Keratinocyte (primary cell): ENCODE measurements around the gene LATS2. TPM values are rescaled to one million over a fixed set of nuclear protein-coding genes. Genes with fewer than 3 reads are reported as not detected.

Source experiments
- DNase-seq: peaks from one replicate; pipeline ENCODE4 v3.0.0-alpha.2; 2011; ENCODE audit warnings: low read depth, missing footprints, low spot score
- FAIRE-seq: peaks from 2 replicates; lab custom pipeline; 2011; peaks lifted over from hg19 to GRCh38; lab: Jason Lieb, UNC
- H2AFZ ChIP-seq: 2 replicates; pipeline ENCODE4 v1.6.0; 2012; ENCODE audit warnings: low read length, control low read depth, inconsistent platforms; ENCODE audit not compliant: control insufficient read depth
- H3K27ac ChIP-seq: 2 replicates; pipeline ENCODE4 v1.5.1; 2011; ENCODE audit warnings: low read length; ENCODE audit not compliant: control insufficient read depth, insufficient read depth
- H3K27me3 ChIP-seq: 3 replicates; pipeline ENCODE4 v1.6.0; 2011; ENCODE audit warnings: low read length; ENCODE audit not compliant: control insufficient read depth, insufficient read depth; ENCODE audit errors: extremely low read depth
- H3K36me3 ChIP-seq, 2 experiments: 2 replicates in 1 of 2; 3 replicates in 1 of 2; pipeline ENCODE4 v1.5.1; 2011; ENCODE audit warnings: low read length in 2 of 2, mild to moderate bottlenecking in 1 of 2; ENCODE audit not compliant: control insufficient read depth in 2 of 2, insufficient read depth in 2 of 2; ENCODE audit errors: extremely low read depth in 1 of 2
- H3K4me1 ChIP-seq: 3 replicates; pipeline ENCODE4 v1.5.1; 2011; ENCODE audit warnings: low read length; ENCODE audit not compliant: control insufficient read depth, insufficient read depth; ENCODE audit errors: extremely low read depth
- H3K4me2 ChIP-seq: 3 replicates; pipeline ENCODE4 v1.6.0; 2011; ENCODE audit warnings: low read depth, low read length; ENCODE audit not compliant: control insufficient read depth, insufficient read depth; ENCODE audit errors: extremely low read depth
- H3K4me3 ChIP-seq, 3 experiments: fragments of 200-600 bp in 1 of 3; sonication (generic) in 1 of 3; 2 replicates in 2 of 3; 3 replicates in 1 of 3; pipeline ENCODE4 v1.5.1; 2011 to 2016; ENCODE audit warnings: low read length in 3 of 3, mild to moderate bottlenecking in 3 of 3, control low read depth in 2 of 3, inconsistent platforms in 1 of 3, low read depth in 1 of 3, mixed read lengths in 1 of 3, mixed run types in 1 of 3, moderate library complexity in 1 of 3; ENCODE audit not compliant: control insufficient read depth in 2 of 3, insufficient read depth in 2 of 3; ENCODE audit errors: extremely low read depth in 1 of 3
- H3K79me2 ChIP-seq: 2 replicates; pipeline ENCODE4 v1.6.0; 2012; ENCODE audit warnings: low read length; ENCODE audit not compliant: control insufficient read depth, insufficient read depth
- H3K9ac ChIP-seq: 3 replicates; pipeline ENCODE4 v1.6.0; 2011; ENCODE audit warnings: low read length; ENCODE audit not compliant: control insufficient read depth, insufficient read depth; ENCODE audit errors: extremely low read depth
- H3K9me1 ChIP-seq: 3 replicates; pipeline ENCODE4 v1.6.0; 2011; ENCODE audit warnings: low read length; ENCODE audit not compliant: control insufficient read depth, insufficient read depth; ENCODE audit errors: extremely low read depth
- H3K9me3 ChIP-seq: 2 replicates; pipeline ENCODE4 v1.5.1; 2012; ENCODE audit warnings: low read depth, low read length; ENCODE audit not compliant: control insufficient read depth
- H4K20me1 ChIP-seq: 3 replicates; pipeline ENCODE4 v1.6.0; 2011; ENCODE audit warnings: low read length; ENCODE audit not compliant: control insufficient read depth, insufficient read depth; ENCODE audit errors: extremely low read depth
- EZH2 ChIP-seq: IDR thresholded peaks from one replicate; pipeline ENCODE4 v1.6.1; 2012; ENCODE audit warnings: inconsistent platforms, mild to moderate bottlenecking, low read length, moderate library complexity
- dilution Hi-C: fragments of 300-500 bp; cut with MboI; formaldehyde crosslinking; loops from one replicate; pipeline ENCODE4 v1.7.0; 2020; ENCODE audit warnings: low sequenced_read_pairs; ENCODE audit not compliant: extremely low pct_ligation_motif_present
- polyA plus RNA-seq, 5 experiments: library from polyadenylated mRNA; depleted of rRNA in 3 of 5; stranded (reverse) in 3 of 5; stranded (forward) in 1 of 5; unstranded in 1 of 5; fragments of >200 nt; gene quantifications; 1 replicate in 1 of 5; 2 replicates in 3 of 5; 3 replicates in 1 of 5; pipeline versions ENCODE4 v1.2.1 to v1.2.3, GENCODE V29; 2011 to 2012; ENCODE audit warnings: missing spikeins in 2 of 5, low read depth in 1 of 5, low replicate concordance in 1 of 5
- TF ChIP-seq, protein P1 (sequence below), 3 experiments: IDR thresholded peaks in 1 of 3; conservative IDR thresholded peaks in 1 of 3; optimal IDR thresholded peaks in 1 of 3; 2 replicates in 2 of 3; 3 replicates in 1 of 3; pipeline versions ENCODE3 to v1.5.1; 2011; ENCODE audit warnings: low read length in 3 of 3, mild to moderate bottlenecking in 3 of 3, moderate library complexity in 2 of 3, control low read depth in 1 of 3, inconsistent platforms in 1 of 3; ENCODE audit not compliant: insufficient read depth in 2 of 3; ENCODE audit errors: extremely low read depth in 1 of 3

Gene LATS2
- polyA plus RNA-seq, 1 donor (not counting 4 experiments of a cell fraction or from before 2014, with no cell fraction given) = 6.7 TPM

GRCh38 chr13:21071924-21072323 lies 10.5 kb upstream of the LATS2 start:
- no peak overlapping the region for H2AFZ ChIP-seq
- H3K4me2 ChIP-seq = no peak overlapping the region
- no peak overlapping the region for H3K27ac ChIP-seq
- TF ChIP-seq, protein P1, sequence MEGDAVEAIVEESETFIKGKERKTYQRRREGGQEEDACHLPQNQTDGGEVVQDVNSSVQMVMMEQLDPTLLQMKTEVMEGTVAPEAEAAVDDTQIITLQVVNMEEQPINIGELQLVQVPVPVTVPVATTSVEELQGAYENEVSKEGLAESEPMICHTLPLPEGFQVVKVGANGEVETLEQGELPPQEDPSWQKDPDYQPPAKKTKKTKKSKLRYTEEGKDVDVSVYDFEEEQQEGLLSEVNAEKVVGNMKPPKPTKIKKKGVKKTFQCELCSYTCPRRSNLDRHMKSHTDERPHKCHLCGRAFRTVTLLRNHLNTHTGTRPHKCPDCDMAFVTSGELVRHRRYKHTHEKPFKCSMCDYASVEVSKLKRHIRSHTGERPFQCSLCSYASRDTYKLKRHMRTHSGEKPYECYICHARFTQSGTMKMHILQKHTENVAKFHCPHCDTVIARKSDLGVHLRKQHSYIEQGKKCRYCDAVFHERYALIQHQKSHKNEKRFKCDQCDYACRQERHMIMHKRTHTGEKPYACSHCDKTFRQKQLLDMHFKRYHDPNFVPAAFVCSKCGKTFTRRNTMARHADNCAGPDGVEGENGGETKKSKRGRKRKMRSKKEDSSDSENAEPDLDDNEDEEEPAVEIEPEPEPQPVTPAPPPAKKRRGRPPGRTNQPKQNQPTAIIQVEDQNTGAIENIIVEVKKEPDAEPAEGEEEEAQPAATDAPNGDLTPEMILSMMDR (optimal IDR thresholded peaks at IDR 0.05 in 1 of 3, IDR thresholded peaks at IDR 0.05 in 1 of 3, conservative IDR thresholded peaks at IDR 0.05 in 1 of 3; ENCODE audit: extremely low read depth in 1 of 3, insufficient read depth in 2 of 3, low read length in 3 of 3) = no peak
- no peak for TF ChIP-seq EZH2
- H3K27me3 ChIP-seq = no peaks in the 10 kb centered on the region
- DNase-seq = no peak
- no peak overlapping the region for H3K9ac ChIP-seq
- H3K36me3 ChIP-seq = no peaks in the 10 kb centered on the region
- H3K4me1 ChIP-seq = peaks cover 23% of the 10 kb centered on the region
- no peaks in the 10 kb centered on the region for H3K9me1 ChIP-seq
- no peaks in the 10 kb centered on the region for H3K9me3 ChIP-seq
- no peaks in the 10 kb centered on the region for H4K20me1 ChIP-seq
- FAIRE-seq = no peak
- H3K79me2 ChIP-seq = no peaks in the 10 kb centered on the region
- dilution Hi-C loops = no loop called here
- H3K4me3 ChIP-seq = no peak overlapping the region

DNA sequence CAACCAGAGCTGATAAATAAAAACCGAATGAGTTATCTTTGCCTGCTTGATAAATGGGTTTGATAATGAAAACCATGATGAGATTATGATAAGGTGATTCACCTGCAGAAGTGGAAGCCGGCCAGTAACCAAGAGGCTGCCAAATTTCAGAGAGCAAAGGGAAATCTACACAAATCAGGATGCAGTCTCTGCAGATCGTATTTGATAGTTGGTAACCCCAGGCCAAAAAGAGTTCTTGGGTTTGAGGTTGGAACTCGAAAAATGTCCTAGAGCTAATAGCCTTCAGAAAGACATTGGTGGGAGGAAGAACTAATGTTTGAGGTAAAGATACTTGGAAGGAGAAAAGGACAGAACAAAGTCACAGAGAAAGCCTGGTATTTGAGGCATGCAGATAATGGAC lies 9.6 kb upstream of the LATS2 start:
- H4K20me1 ChIP-seq = no peaks in the 10 kb centered on the region
- no peak overlapping the region for H3K9ac ChIP-seq
- DNase-seq = no peak
- H3K4me2 ChIP-seq = peak overlapping the region; percentile 22
- TF ChIP-seq, protein P1 (optimal IDR thresholded peaks at IDR 0.05 in 1 of 3, IDR thresholded peaks at IDR 0.05 in 1 of 3, conservative IDR thresholded peaks at IDR 0.05 in 1 of 3; ENCODE audit: extremely low read depth in 1 of 3, insufficient read depth in 2 of 3, low read length in 3 of 3) = no peak
- no peak for TF ChIP-seq EZH2
- no peaks in the 10 kb centered on the region for H3K27me3 ChIP-seq
- no peaks in the 10 kb centered on the region for H3K36me3 ChIP-seq
- dilution Hi-C loops = no loop called here
- no peak overlapping the region for H3K27ac ChIP-seq
- H3K4me1 ChIP-seq = peaks cover 23% of the 10 kb centered on the region
- H3K9me3 ChIP-seq = no peaks in the 10 kb centered on the region
- FAIRE-seq = peak; percentile 20
- H2AFZ ChIP-seq = no peak overlapping the region
- no peak overlapping the region for H3K4me3 ChIP-seq
- no peaks in the 10 kb centered on the region for H3K9me1 ChIP-seq
- H3K79me2 ChIP-seq = no peaks in the 10 kb centered on the region
